Dedifferentiated amniotic fluid mesenchymal stem cell (primary cell): ENCODE data around the gene TEX47.

Experiments used
- DNase-seq: peaks from one replicate; pipeline ENCODE4 v3.0.0-alpha.2; 2016; ENCODE audit errors: extremely low spot score

The TEX47 gene

GRCh38 chr7:88746126-88746525 is 49.4 kb downstream of the TEX47 start:
- DNase-seq, result no peak
